NOMO-1 (cell line): Measurements from ENCODE around the gene TRIO.

Experiments
- DNase-seq, 2 experiments: peaks; one replicate each; lab custom pipeline; 2025; ENCODE audit not compliant: unreplicated experiment in 2 of 2; lab: John Stamatoyannopoulos, UW

TRIO gene

GRCh38 chr5:14165375-14166106 lies 22.4 kb downstream of the TRIO start:
- no peak for DNase-seq

- no peak for DNase-seq
Measured at GRCh38 chr5:14166437-14166836, 23.3 kb downstream of the TRIO start.

DNA sequence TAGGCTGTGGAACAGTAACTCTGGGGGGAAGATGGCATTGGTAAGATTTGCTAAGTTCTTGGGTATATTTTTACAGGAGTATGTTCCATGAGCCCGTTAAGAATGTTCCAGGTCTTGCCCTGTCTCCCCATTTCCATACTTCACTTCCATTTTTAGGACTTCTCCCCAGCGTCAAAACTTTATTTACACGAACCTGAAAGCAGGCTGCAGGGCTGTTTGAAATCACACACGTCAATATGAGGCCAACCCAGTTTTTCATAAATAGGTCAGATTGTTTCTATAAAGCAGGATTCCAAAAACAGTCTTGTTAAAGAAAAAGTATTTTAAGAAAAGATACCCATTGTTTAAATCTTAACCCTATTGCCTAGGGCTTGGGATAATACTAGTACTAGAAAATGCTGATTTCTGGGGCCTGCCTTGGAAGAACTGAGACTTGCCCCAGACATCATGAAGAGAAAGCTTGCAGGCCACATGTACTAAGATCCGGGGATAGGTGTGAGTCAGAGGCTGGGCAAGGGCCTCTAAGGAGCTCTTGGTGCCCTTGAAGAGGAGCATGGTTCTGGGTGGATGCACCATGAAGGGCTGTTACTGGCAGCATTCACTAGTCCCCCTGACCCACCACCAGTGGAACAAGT lies 24.2 kb downstream of the TRIO start:
- DNase-seq = peak in 1 of 2 experiments; percentile 23

GRCh38 chr5:14168144-14168792 lies 25.1 kb downstream of the TRIO start:
- peak; percentile 73 to 83 for DNase-seq

- DNase-seq = peak in 1 of 2 experiments; percentile 47
Measured at GRCh38 chr5:14168793-14169262, 25.7 kb downstream of the TRIO start.

GRCh38 chr5:14171046-14171445 lies 27.9 kb downstream of the TRIO start:
- DNase-seq = peak; percentile 35 to 68

- peak; percentile 90 to 93 for DNase-seq
Measured at GRCh38 chr5:14171621-14172020, 28.5 kb downstream of the TRIO start.

DNA sequence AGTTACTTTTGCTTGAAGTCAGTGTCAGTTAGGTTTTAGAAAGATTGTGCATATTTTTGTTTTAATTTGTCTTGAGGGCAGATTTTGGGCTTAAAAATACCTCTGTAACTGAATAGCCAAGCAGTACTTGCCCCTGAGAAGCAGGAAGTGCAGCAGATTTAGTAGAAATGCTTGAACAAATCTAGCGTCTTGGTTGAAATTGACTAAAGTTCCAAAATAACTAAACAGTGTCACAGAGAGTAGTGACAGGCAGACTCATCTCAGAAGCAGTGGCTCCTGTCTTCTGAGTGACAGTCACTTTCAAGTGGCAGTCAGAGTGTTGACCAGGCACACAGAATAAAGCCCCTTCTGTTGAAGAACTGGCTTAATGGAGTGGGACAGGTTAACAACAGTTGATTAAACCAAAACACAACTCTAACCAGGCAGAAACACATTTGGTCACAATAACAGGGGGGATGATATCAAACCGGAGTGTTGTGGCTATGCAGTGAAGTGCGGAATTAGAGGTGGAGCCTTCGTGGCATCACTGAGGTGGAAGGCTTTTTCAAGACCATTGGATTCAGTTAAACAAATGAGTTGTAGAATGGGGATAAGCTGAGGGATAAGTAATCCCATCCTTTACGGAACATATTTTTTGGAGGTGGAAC lies 29.1 kb downstream of the TRIO start:
- peak; percentile 43 to 77 for DNase-seq

- DNase-seq = peak in 1 of 2 experiments; percentile 90
Measured at GRCh38 chr5:14173377-14174229, 30.5 kb downstream of the TRIO start.

DNA sequence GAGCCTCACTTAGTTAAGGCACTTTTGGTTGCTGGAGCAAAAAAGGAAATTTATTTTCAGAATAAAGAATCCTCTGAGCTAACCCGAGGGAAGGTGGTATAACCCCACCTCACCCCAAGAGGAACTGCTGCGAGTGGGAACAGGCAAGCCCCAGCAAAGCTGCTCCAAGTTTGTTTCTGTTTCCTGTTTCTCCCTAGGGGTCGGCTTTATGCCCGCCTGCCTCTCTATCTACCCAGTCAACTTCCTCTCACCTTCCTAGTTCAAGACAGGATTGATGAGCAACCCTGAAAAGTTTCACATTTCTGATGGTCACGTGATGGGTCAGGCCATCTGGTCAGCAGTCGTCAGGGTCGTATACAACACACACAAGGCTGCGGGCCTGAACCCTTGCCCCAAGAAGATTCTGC lies 31.1 kb downstream of the TRIO start:
- peak; percentile 89 to 90 for DNase-seq

DNA sequence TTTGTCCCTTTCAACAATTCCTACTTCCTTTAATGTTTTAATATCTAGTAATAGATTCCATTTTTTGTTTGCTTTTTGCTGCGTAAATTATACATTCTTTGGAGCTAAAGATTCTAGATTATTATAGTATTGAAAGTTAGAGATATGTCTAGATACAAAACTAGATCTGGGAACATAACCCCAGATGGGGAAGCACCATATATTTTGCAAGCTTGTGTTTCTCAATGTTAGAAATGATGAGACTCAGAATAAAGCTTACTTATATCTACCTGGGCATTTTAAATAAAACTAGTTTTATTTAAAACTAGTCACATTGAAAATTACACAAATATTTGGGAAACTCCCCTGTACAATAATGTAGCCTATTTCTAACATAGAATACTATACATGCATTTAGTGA lies 32.2 kb downstream of the TRIO start:
- peak in 1 of 2 experiments; percentile 75 for DNase-seq

GRCh38 chr5:14176888-14177287 lies 33.7 kb downstream of the TRIO start:
- no peak for DNase-seq

DNA sequence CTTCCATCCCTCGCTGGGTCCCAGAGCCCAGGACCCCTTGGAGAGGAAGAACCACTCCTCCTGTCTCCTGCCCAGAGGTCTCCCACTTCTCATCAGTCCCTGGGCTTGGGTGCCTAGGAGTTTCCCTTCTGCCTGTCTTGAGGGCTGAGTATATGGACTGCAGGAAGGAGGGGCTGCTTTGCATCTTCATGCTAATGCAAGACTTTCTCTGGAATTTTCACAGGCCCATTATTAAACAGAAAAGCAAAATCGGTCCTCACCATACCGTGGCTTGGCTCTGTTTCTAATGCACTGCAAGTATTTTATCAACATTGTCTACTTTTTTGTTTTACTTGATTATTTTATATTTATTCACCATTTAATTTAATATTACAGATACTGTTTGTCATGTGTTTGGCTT lies 34.5 kb downstream of the TRIO start:
- DNase-seq = no peak

DNA sequence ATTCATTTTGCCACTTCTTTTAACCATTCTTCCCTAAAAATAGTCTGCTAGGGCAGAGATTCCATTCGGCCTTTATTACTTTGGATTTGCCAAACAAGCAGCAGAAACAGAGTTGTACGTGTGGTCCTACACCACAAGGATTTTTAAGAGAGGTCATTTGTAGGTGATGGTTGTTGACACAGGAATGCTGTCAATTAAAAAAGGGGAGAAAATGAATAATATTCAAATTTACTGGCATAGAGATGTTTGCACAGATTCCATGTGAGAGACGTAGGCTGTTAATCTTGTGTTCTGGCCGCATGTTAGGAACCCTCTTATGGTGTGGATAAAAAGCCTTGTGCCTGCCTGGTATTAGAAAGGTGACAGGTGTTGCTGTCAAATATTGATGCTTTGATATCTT lies 34.9 kb downstream of the TRIO start:
- DNase-seq = no peak

DNA sequence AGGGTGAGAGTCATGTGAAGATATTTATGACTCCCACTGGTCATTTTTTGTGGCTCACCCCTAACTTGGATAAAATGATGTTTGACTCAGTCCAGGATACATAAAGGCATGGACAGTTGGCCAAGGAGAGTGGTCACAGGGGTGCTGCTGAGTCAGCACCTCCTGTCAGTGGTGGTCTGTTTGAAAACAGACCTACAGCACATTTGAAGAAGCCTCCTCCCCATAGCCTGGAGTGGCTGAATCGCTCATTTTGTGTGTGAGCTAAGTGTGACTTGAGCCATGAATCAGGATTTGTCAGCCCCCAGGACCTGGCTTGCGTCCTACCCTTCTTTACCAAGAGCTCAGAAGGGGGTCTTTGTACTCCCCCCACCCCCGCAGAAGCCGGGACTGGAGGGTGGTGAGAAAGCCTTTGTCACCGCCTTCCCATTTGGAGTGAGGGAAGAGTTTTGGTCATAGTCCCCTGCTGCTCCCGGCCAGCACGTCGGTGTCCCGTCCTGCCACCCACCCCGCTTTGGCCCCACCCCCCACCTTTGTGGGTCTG lies 35.6 kb downstream of the TRIO start:
- no peak for DNase-seq

DNA sequence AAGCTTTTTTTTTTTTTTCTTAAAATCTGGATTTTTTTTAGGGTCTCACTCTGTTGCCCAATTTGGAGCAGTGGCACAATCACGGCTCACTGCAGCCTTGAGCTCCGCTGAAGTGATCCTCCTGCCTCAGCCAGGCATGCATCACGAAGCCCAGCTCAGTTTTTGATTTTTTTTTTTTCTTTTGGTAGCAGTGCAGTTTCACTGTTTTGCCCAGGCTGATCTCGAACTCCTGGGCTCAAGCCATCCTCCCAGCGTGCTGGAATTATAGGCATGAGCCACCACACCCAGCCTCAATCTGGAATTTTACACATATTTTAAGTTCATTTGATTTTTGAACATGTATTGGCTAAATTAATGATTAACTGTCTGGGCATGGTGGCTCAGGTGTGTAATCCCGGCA lies 36.3 kb downstream of the TRIO start:
- no peak for DNase-seq

GRCh38 chr5:14180437-14180836 lies 37.3 kb downstream of the TRIO start:
- DNase-seq = no peak

DNA sequence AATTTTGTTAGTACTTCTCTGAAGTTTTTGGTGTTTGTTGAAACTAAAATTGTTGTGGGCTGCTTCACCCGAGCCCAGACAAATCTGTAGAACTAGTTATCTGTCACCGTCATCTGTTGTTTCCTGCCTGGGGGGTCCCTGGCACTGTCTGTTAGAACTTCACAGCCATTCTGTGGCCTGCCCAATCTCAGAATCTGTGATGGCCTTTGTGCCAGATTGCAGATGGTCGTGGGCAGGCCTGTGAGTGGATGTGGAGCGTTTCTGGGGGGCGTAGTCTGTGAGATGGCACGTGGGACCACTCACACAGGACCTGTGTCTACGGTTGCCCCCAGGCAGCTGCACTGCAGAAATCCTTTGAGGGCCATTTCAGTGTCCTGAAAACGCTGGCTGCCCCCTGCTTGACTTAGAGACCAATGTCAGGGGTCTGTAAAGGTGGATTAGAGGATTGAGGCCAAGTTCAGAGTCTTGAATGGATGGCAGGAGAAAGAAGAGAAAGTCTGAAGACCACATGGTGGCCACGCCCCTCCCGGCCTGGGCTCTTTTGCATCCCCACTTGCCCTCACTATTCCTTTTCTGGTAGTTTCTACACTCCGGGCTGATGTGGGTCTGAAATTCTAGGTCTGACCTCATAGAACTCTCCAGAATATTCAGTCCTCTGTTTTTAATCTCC lies 38.3 kb downstream of the TRIO start:
- DNase-seq = no peak

- DNase-seq = no peak
Measured at GRCh38 chr5:14182761-14183160, 39.6 kb downstream of the TRIO start.
